Medulla oblongata (tissue), 1 donor: ENCODE data around the gene NEURL1.
A peak's percentile ranks its signal among the peaks of the same experiment; 100 is the strongest.
"Not testable (repeated sequence)": the region's sequence is repeated elsewhere in the genome, so short reads cannot be mapped to it uniquely, and the experiment has no call there.

Experiments
- DNase-seq: peaks from one replicate; pipeline ENCODE4 v3.0.0-alpha.2; 2015; ENCODE audit errors: extremely low spot score

Gene NEURL1

GRCh38 chr10:103621783-103622125, 128.2 kb downstream of the NEURL1 start:
- DNase-seq, result peak; percentile 50

DNA sequence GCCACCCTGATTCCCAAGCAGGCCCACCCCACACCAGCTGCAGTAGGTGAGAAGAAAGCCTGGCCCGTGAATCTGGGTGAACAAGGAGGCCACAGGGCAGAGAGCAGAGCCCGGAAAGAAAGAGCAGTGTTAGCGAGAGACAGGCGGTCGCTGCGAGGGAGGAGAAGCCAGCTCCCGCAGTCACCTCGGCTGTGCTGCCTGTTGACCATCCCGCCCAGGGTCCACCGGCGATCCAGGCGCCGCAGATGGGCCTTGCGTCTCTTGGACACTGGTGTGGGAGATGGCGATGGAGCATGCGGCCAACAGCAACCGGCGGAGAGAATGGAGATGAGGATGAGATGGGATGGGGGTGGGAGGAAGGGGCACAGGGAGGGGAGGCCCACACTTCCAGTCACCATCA, 128.8 kb downstream of the NEURL1 start:
- no peak for DNase-seq

- no peak for DNase-seq
These were observed 129.6 kb downstream of the NEURL1 start for GRCh38 chr10:103622935-103623574.

- peak; percentile 74 for DNase-seq
These were observed 132.7 kb downstream of the NEURL1 start for GRCh38 chr10:103626178-103626577.

GRCh38 chr10:103627111-103627892, 133.8 kb downstream of the NEURL1 start:
- DNase-seq, result no peak

DNA sequence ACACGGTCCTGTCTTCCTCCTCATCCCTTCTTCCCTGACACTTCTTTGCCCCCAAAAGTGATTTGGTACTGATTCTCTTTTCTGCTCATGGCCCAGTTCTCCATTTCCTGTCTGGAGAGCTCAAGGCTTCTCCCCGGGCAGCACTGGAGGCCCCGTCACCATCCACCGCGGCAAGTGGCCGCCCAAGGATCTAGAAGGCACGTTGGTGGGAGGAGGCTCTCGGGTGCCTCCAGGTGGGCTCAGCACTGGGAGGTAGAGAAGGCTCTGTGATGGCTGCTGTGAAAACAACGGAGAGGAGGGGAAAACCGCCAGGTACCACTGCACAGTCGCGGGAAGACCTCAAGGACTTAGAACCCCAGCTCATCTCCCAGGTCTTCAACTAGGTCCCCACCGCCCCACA, 134.4 kb downstream of the NEURL1 start:
- no peak for DNase-seq

GRCh38 chr10:103629581-103629980, 136.1 kb downstream of the NEURL1 start:
- no peak for DNase-seq

GRCh38 chr10:103630156-103630555, 136.7 kb downstream of the NEURL1 start:
- no peak for DNase-seq

DNA sequence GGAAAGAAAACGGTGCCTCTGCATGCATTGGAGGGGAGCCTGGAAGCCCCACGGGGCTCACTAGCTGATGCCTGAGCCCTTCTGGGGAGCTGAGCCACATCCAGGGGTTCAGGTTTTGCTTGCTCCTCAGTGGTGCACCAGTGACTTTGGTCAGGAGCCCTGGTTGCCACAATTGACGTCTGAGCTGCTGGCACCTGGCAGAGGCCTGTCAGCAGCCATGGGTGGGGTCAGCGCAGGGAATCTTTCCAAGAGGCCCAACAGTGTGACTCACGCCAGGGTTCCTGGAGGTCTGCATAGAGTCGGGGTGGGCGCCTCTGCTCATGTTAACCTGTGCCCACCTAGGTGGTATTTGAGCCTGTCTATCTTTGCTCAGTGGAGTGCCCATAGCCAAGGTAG, 138.7 kb downstream of the NEURL1 start:
- DNase-seq, result no peak

GRCh38 chr10:103632871-103633270, 139.4 kb downstream of the NEURL1 start:
- not testable (repeated sequence) for DNase-seq

DNA sequence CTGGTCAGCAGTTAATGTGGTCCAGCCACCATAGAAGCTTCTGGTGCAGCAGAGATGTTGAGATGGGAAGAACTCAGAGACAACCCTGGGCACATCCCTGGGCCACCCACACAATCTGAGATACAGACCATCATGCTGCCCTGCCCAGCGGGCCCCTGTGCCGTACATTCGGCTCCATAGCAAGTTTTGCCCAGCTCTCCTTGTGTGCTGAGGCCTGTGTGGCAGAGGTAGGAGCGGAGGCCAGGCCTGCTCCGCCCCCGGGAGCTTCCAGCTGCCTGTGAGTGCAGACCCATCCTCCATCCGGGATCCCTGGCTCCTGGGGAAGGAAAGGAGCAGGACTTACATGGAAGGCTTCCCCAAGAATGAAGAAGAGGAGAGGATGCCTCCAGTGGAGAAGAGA, 140.3 kb downstream of the NEURL1 start:
- DNase-seq, result no peak

- no peak for DNase-seq
These were observed 142.1 kb downstream of the NEURL1 start for GRCh38 chr10:103635580-103635979.

DNA sequence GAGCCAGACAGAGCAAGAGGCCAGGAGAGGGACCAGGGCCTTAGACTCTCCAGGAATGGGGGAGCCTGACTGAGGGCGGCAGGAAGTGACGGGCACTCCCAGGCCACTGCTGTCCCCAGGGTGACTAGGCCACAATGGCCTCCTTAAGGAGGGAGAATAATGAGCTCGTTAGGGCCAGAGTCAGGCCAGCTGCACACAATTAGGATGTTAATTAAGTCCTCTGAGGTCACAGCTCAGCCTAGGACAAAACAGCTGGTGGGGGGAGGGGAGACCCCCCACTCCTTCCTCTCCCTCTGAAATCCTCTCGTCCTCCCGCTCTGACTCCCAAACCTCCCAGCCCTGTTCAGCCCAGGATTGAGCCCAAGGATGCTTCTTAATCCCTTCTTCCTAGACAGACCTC, 143.0 kb downstream of the NEURL1 start:
- DNase-seq, result no peak

DNA sequence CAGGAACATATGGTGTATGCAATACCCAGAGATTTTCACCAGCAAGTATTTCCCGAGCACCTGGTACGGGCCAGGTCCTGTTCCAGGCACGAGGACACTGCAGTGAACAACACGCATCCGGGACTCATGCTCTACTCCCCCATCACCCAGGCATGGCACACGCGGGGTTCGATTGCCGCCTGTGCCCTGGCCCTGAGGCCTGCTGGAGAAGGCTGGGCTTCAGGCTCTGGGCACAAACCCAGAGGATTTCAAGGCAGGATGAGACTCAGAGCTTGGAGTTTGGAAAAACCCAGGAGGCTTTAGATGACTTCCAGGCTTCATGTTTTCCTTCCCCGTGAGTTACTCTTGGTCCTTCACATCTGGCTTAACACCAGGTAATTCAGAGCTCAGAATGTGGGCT, 143.5 kb downstream of the NEURL1 start:
- peak; percentile 51 for DNase-seq

DNA sequence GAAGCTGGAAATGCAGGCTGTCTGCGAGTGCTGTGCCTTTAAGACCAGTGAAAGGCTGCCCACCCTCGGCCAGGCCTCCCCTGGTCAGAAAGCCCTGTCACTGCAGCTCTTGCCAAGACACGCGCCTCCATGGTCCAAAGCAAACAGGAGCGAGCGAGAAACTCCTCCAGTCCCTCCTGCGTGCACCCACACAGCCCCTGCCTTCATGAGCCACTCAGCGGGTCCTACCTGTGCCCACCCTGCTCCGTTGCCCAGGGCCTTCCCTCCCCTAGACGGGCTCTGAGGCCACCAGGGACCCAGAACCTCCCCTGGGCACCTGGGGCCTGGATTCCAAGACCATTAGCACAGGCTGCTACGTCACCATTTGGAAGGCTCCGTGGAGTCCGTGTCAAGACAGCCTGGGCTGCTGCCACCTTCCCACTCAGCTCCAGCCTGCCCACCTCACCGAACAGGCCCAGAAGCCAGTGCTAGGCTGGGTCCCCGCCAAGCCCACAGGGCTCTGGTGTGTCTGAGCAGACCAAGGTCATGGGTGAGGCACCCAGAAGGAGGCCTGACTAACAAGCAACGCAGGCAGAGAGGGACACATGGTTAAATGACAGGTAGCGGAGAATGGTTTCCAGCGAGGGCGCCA, 144.5 kb downstream of the NEURL1 start:
- DNase-seq, result peak; percentile 77

GRCh38 chr10:103638948-103639347, 145.4 kb downstream of the NEURL1 start:
- DNase-seq, result no peak

DNA sequence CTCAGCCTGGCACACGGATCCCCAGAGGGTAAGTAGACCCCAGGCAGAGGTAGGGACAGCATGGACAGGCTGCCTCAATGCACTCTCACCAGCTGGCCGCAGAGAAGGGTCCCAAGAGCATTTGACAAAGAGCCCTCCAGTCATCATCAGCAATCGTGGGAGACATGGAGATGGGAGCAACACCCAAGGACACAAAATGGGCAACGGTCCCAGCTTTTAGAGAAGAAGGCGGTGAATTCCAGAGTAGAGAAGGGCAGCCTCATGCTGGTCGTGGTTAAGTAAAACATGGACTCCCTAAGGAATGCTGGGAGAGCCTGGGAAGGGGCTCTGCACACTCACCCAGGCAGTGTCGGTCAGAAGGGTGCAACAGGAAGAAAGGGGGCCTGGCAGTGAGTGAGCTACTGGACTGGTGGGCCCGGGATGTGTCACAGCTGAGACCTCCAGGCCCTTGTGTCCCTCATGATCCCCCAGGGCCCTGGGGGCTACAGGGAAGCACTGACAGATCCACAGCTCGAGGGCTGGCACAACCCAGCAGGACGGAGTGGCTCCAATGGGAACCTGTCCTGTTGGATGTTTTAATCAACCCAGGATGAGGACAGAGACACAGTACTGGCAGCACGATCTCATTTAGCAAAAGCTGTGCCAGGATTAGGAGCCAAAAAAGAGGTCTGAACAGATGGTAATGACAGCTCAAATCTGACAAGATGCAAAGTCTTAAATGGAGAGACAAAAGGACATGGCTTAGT, 147.1 kb downstream of the NEURL1 start:
- no peak for DNase-seq

GRCh38 chr10:103641326-103641725, 147.8 kb downstream of the NEURL1 start:
- no peak for DNase-seq
